H1 (cell line): ENCODE measurements around the gene ADPRHL1. TPM values are rescaled to one million over a fixed set of nuclear protein-coding genes. Genes with fewer than 3 reads are reported as not detected.

Experiments used
- BCL11A ChIP-seq, 2 experiments: IDR thresholded peaks; one replicate each; pipeline ENCODE4 v1.6.1; 2011; ENCODE audit warnings: low read depth in 2 of 2, low read length in 2 of 2, mild to moderate bottlenecking in 2 of 2
- CEBPB ChIP-seq: IDR thresholded peaks from 2 replicates; pipeline ENCODE4 v1.6.1; 2012; ENCODE audit warnings: low read depth, low read length
- HDAC6 ChIP-seq: IDR thresholded peaks from one replicate; pipeline ENCODE4 v1.7.1; 2012; ENCODE audit warnings: low read depth, mild to moderate bottlenecking, inconsistent platforms, low read length, moderate library complexity
- NANOG ChIP-seq: IDR thresholded peaks from 2 replicates; pipeline ENCODE4 v1.6.1; 2011; ENCODE audit warnings: low read length, low read depth, mild to moderate bottlenecking, inconsistent platforms; ENCODE audit not compliant: insufficient read depth, poor library complexity, severe bottlenecking
- PHF8 ChIP-seq: fragments of 200-600 bp; sonication (generic); conservative IDR thresholded peaks from 2 replicates; pipeline ENCODE4 v1.7.1; 2012; ENCODE audit warnings: low read depth, mild to moderate bottlenecking, inconsistent platforms, low read length, moderate library complexity
- RNF2 ChIP-seq: fragments of 200-900, 300-1000 bp; sonication (generic); IDR thresholded peaks from 2 replicates; pipeline ENCODE4 v1.7.1; 2016; ENCODE audit warnings: borderline replicate concordance, low read depth, mild to moderate bottlenecking, antibody characterized with exemption, low read length; ENCODE audit not compliant: poor library complexity, severe bottlenecking; ENCODE audit errors: missing control alignments
- SP2 ChIP-seq: IDR thresholded peaks from 2 replicates; pipeline ENCODE4 v1.6.1; 2012; ENCODE audit warnings: mild to moderate bottlenecking, low read length, inconsistent platforms
- polyA plus RNA-seq, 7 experiments: library from polyadenylated mRNA; depleted of rRNA in 3 of 7; stranded (reverse) in 5 of 7; unstranded in 2 of 7; fragments of >200 nt in 5 of 7; fragments of 200-250 nt in 2 of 7; gene quantifications; 1 replicate in 5 of 7; 2 replicates in 1 of 7; 4 replicates in 1 of 7; pipeline versions ENCODE4 v1.2.1 to v1.2.3, GENCODE V29; 2011 to 2013; ENCODE audit warnings: missing spikeins in 2 of 7, mixed read lengths in 2 of 7
- total RNA-seq: library from RNA; stranded (reverse); fragmentation: NEBNext Ultra II Directional; extraction: Animal tissue kit (Norgen Biotek cat#: 25700); gene quantifications from 2 replicates; pipeline ENCODE4 v1.2.1, GENCODE V29; 2021

Gene ADPRHL1
- total and polyA plus RNA-seq, 2 of the 8 experiments (the other 6 are each of a cell fraction or from before 2014, with no cell fraction given), result 0.74 to 1.7 TPM

DNA sequence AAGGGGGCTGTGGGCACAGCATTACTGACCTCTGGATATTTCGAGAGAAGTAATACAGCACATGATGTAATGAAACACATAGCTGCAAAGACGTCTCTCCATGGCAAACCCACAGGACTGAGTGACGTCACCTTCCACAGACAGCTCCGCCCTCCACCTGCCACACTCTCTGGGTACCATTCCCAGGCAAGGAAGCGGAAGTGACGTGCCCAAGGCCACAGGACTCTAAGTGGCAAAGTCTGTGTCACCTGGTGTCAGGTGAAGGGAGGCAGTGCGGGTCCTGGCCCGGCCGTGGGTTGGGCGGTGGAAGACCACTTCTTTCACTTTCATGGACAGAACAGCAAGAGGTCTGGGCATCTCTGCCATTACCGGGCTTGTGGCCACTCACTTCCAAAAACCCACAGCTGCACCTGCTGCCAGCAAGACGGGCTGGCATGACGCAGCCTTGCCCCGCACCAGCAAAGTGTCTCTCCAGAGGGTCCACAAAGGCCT lies 6.8 kb upstream of the ADPRHL1 start (continued):
- TF ChIP-seq PHF8 (no peak), RNF2 (no peak), CEBPB (no peak), SP2 (no peak), NANOG (no peak), HDAC6 (no peak), BCL11A (IDR thresholded peaks at IDR 0.05; ENCODE audit: low read depth in 2 of 2, low read length in 2 of 2) (no peak)
